Liver (tissue), 9 donors: Measurements from ENCODE around the gene CSH2. TPM values are rescaled to one million over a fixed set of nuclear protein-coding genes. Genes with fewer than 3 reads are reported as not detected.

Source experiments
- DNase-seq: peaks from one replicate; pipeline ENCODE4 v3.0.0-alpha.2; 2017; ENCODE audit warnings: low spot score
- H3K27ac ChIP-seq, 2 donors: one replicate each; pipeline ENCODE4 v1.7.0; 2013; ENCODE audit warnings: inconsistent platforms in 2 of 2, low read length in 2 of 2, control low read depth in 1 of 2, low read depth in 1 of 2, mild to moderate bottlenecking in 1 of 2
- H3K27me3 ChIP-seq, 4 donors: one replicate each; pipeline versions ENCODE4 v1.6.1 to v1.7.0; 2013; ENCODE audit warnings: low read length in 3 of 4, inconsistent platforms in 1 of 4, mild to moderate bottlenecking in 1 of 4, moderate library complexity in 1 of 4; ENCODE audit not compliant: control insufficient read depth in 4 of 4, insufficient read depth in 4 of 4
- H3K36me3 ChIP-seq, 4 donors: one replicate each; pipeline versions ENCODE4 v1.6.1 to v1.7.0; 2013; ENCODE audit warnings: low read length in 3 of 4, mild to moderate bottlenecking in 3 of 4, low read depth in 1 of 4, moderate library complexity in 1 of 4; ENCODE audit not compliant: control insufficient read depth in 4 of 4, insufficient read depth in 3 of 4
- H3K4me1 ChIP-seq, 4 donors: one replicate each; pipeline versions ENCODE4 v1.6.1 to v1.7.0; 2013; ENCODE audit warnings: low read length in 3 of 4, mild to moderate bottlenecking in 3 of 4, moderate library complexity in 1 of 4; ENCODE audit not compliant: control insufficient read depth in 4 of 4, insufficient read depth in 4 of 4
- H3K4me3 ChIP-seq, 3 donors: one replicate each; pipeline versions ENCODE4 v1.6.1 to v1.7.0; 2013; ENCODE audit warnings: low read length in 3 of 3, control low read depth in 1 of 3, low read depth in 1 of 3, mild to moderate bottlenecking in 1 of 3
- H3K9ac ChIP-seq, 2 donors: one replicate each; pipeline ENCODE4 v1.7.0; 2013; ENCODE audit warnings: low read length in 2 of 2, mild to moderate bottlenecking in 2 of 2, moderate library complexity in 2 of 2, control low read depth in 1 of 2, low read depth in 1 of 2
- H3K9me3 ChIP-seq, 4 donors: one replicate each; pipeline versions ENCODE4 v1.6.1 to v1.7.0; 2013; ENCODE audit warnings: low read length in 3 of 4; ENCODE audit not compliant: control insufficient read depth in 4 of 4
- ATF3 ChIP-seq: IDR thresholded peaks from 2 replicates; pipeline ENCODE4 v1.6.1; 2016; ENCODE audit warnings: antibody characterized with exemption
- CTCF ChIP-seq: fragments of 150-350 bp; IDR thresholded peaks from 2 replicates; pipeline ENCODE4 v1.5.1; 2017; ENCODE audit warnings: improper control_type of control experiment, low read depth, low read length; ENCODE audit not compliant: missing input control
- FOXA1 ChIP-seq: IDR thresholded peaks from 2 replicates; pipeline ENCODE4 v1.6.1; 2016; ENCODE audit warnings: antibody characterized with exemption
- FOXA2 ChIP-seq: IDR thresholded peaks from 2 replicates; pipeline ENCODE4 v1.6.1; 2016; ENCODE audit warnings: antibody characterized with exemption
- GABPA ChIP-seq, 2 donors: IDR thresholded peaks in 1 of 2; conservative IDR thresholded peaks in 1 of 2; 2 replicates each; pipeline ENCODE4 v1.6.1; 2016; ENCODE audit warnings: antibody characterized with exemption in 2 of 2, mild to moderate bottlenecking in 1 of 2, moderate library complexity in 1 of 2
- HNF4A ChIP-seq, 2 donors: conservative IDR thresholded peaks; 2 replicates each; pipeline ENCODE4 v1.6.1; 2016; ENCODE audit warnings: antibody characterized with exemption in 2 of 2, mild to moderate bottlenecking in 2 of 2
- HNF4G ChIP-seq: IDR thresholded peaks from 2 replicates; pipeline ENCODE4 v1.6.1; 2016; ENCODE audit warnings: antibody characterized with exemption
- MAX ChIP-seq: IDR thresholded peaks from 2 replicates; pipeline ENCODE4 v1.6.1; 2016; ENCODE audit warnings: antibody characterized with exemption
- NR2F2 ChIP-seq: IDR thresholded peaks from 2 replicates; pipeline ENCODE4 v1.6.1; 2016; ENCODE audit warnings: antibody characterized with exemption
- RXRA ChIP-seq, 2 donors: IDR thresholded peaks; 2 replicates each; pipeline ENCODE4 v1.6.1; 2017 to 2018; ENCODE audit warnings: antibody characterized with exemption in 2 of 2, mild to moderate bottlenecking in 1 of 2
- TAF1 ChIP-seq: conservative IDR thresholded peaks from 2 replicates; pipeline ENCODE4 v1.6.1; 2016; ENCODE audit warnings: antibody characterized with exemption, mild to moderate bottlenecking
- YY1 ChIP-seq: IDR thresholded peaks from 2 replicates; pipeline ENCODE4 v1.6.1; 2016; ENCODE audit warnings: antibody characterized with exemption, mild to moderate bottlenecking
- ZBTB33 ChIP-seq: IDR thresholded peaks from 2 replicates; pipeline ENCODE4 v1.6.1; 2016; ENCODE audit warnings: antibody characterized with exemption
- WGBS: extraction: QIAGEN DNeasy Blood & Tissue Kit; methylation state at CpG from one replicate; pipeline ENCODE4 v1.1.7; 2013; 5-methylcytosine and 5-hydroxymethylcytosine counted together
- polyA plus RNA-seq, 2 donors: library from polyadenylated mRNA; stranded (reverse) in 1 of 2; unstranded in 1 of 2; fragments of 200-250 nt in 1 of 2; fragments of >200 nt in 1 of 2; fragmentation: Nextera tagmentation in 1 of 2; extraction: Ambion mirVana in 1 of 2; gene quantifications; one replicate each; pipeline versions ENCODE4 v1.2.1 to v1.2.3, GENCODE V29; 2013 to 2015
- total RNA-seq, 2 donors: library from RNA; depleted of rRNA; stranded (reverse); fragments of >200 nt; gene quantifications; one replicate each; pipeline ENCODE4 v1.2.3, GENCODE V29; 2014
- donor health status: healthy.
- donor health status: healthy.
- donor health status: healthy.
- donor health status: healthy.
- donor health status: healthy.

Gene CSH2
- total and polyA plus RNA-seq, 4 donors: not detected

GRCh38 chr17:63833741-63834373, 39.6 kb downstream of the CSH2 start:
- Histone ChIP-seq H3K27ac (no peak overlapping the region), H3K4me1 (peaks cover 9 to 21% (median 16%) of the 10 kb centered on the region in 4 donors), H3K36me3 (peaks cover 27 to 69% (median 60%) of the 10 kb centered on the region in 4 donors), H3K9ac (no peak overlapping the region), H3K9me3 (no peaks in the 10 kb centered on the region), H3K4me3 (no peak overlapping the region), H3K27me3 (no peaks in the 10 kb centered on the region)
- TF ChIP-seq ATF3 (no peak), ZBTB33 (no peak), YY1 (no peak), MAX (no peak), HNF4G (no peak), CTCF (no peak), RXRA (IDR thresholded peaks at IDR 0.05) (no peak), FOXA2 (no peak), HNF4A (conservative IDR thresholded peaks at IDR 0.05) (no peak), GABPA (IDR thresholded peaks at IDR 0.05 in 1 of 2, conservative IDR thresholded peaks at IDR 0.05 in 1 of 2) (no peak)
- no peak for DNase-seq
- WGBS: 95% methylated on average over 15 of the region's 15 CpGs

- H3K36me3 ChIP-seq: peaks cover 27 to 69% (median 60%) of the 10 kb centered on the region in 4 donors
- no peak for TF ChIP-seq HNF4A (conservative IDR thresholded peaks at IDR 0.05)
- H3K4me3 ChIP-seq: no peak overlapping the region
- no peaks in the 10 kb centered on the region for H3K9me3 ChIP-seq
- 86% methylated on average over 14 of the region's 14 CpGs for WGBS
- no peaks in the 10 kb centered on the region for H3K27me3 ChIP-seq
- peaks cover 6 to 21% (median 15%) of the 10 kb centered on the region in 4 donors for H3K4me1 ChIP-seq
- H3K27ac ChIP-seq: no peak overlapping the region
- no peak overlapping the region for H3K9ac ChIP-seq
- DNase-seq: no peak
Observed at GRCh38 chr17:63833026-63833740, 40.3 kb downstream of the CSH2 start.

- Histone ChIP-seq H3K9me3 (no peaks in the 10 kb centered on the region), H3K4me3 (no peak overlapping the region), H3K27ac (no peak overlapping the region), H3K36me3 (peaks cover 27 to 69% (median 60%) of the 10 kb centered on the region in 4 donors), H3K4me1 (peaks cover 0 to 20% (median 11%) of the 10 kb centered on the region in 4 donors), H3K9ac (no peak overlapping the region), H3K27me3 (no peaks in the 10 kb centered on the region)
- DNase-seq: no peak
- no peak for TF ChIP-seq HNF4G
- no peak for TF ChIP-seq NR2F2
- TF ChIP-seq MAX: no peak
- TF ChIP-seq HNF4A (conservative IDR thresholded peaks at IDR 0.05): no peak
- no peak for TF ChIP-seq CTCF
- no peak for TF ChIP-seq TAF1
- TF ChIP-seq FOXA1: no peak
- TF ChIP-seq ATF3: no peak
- TF ChIP-seq FOXA2: no peak
- no peak for TF ChIP-seq RXRA (IDR thresholded peaks at IDR 0.05)
- 86% methylated on average over 2 of the region's 2 CpGs for WGBS
Observed at GRCh38 chr17:63832455-63832854, 41.0 kb downstream of the CSH2 start.
